ENCODE measurements around the gene GADL1.

Gene GADL1

GRCh38 chr3:30933478-30934207 lies 39.2 kb upstream of the GADL1 start:
- POLR2A ChIA-PET: no interaction called here
- no peak for DNase-seq (ENCODE audit: extremely low spot score)
- CTCF ChIA-PET: interaction anchor here (0.7 to 1.9 kb wide), 15 partner anchors 8 to 835 kb away, joined by 3 to 9 read pairs (median 3); no protein-coding TSS in a partner anchor
- TF ChIP-seq CTCF (IDR thresholded peaks at IDR 0.05; ENCODE audit: control extremely low read depth, extremely low read depth, low read depth, missing control alignments): no peak

GRCh38 chr3:30932513-30933098 lies 38.1 kb upstream of the GADL1 start:
- CTCF ChIA-PET: interaction anchor here (0.6 kb wide), 1 partner anchor 362 kb away, joined by 3 read pairs; no protein-coding TSS in a partner anchor
- POLR2A ChIA-PET: no interaction called here
- no peak for TF ChIP-seq CTCF (IDR thresholded peaks at IDR 0.05; ENCODE audit: control extremely low read depth, extremely low read depth, low read depth, missing control alignments)
- no peak for DNase-seq (ENCODE audit: extremely low spot score)

GRCh38 chr3:30924763-30925162 lies 30.3 kb upstream of the GADL1 start:
- ChIA-PET POLR2A (no interaction called here), CTCF (interaction anchor here (2.0 kb wide), 1 partner anchor 10 kb away, joined by 6 read pairs; no protein-coding TSS in a partner anchor)
- TF ChIP-seq CTCF (IDR thresholded peaks at IDR 0.05; ENCODE audit: control extremely low read depth, extremely low read depth, low read depth, missing control alignments): no peak
- no peak for DNase-seq (ENCODE audit: extremely low spot score)

GRCh38 chr3:30919564-30919963 lies 25.1 kb upstream of the GADL1 start:
- no peak for TF ChIP-seq CTCF (IDR thresholded peaks at IDR 0.05; ENCODE audit: control extremely low read depth, extremely low read depth, low read depth, missing control alignments)
- DNase-seq (ENCODE audit: extremely low spot score): no peak
- ChIA-PET POLR2A (no interaction called here), CTCF (no interaction called here)

- DNase-seq (ENCODE audit: extremely low spot score): no peak
- CTCF ChIA-PET: interaction anchor here (1.5 kb wide), 1 partner anchor 12 kb away, joined by 3 read pairs; no protein-coding TSS in a partner anchor
These were observed 24.3 kb upstream of the GADL1 start for GRCh38 chr3:30918761-30919160.

GRCh38 chr3:30915782-30916181 lies 21.3 kb upstream of the GADL1 start:
- no peak for TF ChIP-seq CTCF (IDR thresholded peaks at IDR 0.05; ENCODE audit: control extremely low read depth, extremely low read depth, low read depth, missing control alignments)
- POLR2A ChIA-PET: no interaction called here
- CTCF ChIA-PET: no interaction called here
- no peak for DNase-seq (ENCODE audit: extremely low spot score)

More at GRCh38 chr3:30918761-30919160, 24.3 kb upstream of the GADL1 start:
- TF ChIP-seq CTCF (IDR thresholded peaks at IDR 0.05; ENCODE audit: control extremely low read depth, extremely low read depth, low read depth, missing control alignments): no peak
- POLR2A ChIA-PET: no interaction called here

Measured in GM10248 (cell line).